GM12872 (cell line): ENCODE measurements around the gene PCBD1.

Source experiments
- TF ChIP-seq, protein P1 (sequence below): IDR thresholded peaks from 3 replicates; pipeline ENCODE4 v1.5.1; 2011; ENCODE audit warnings: low read depth, mild to moderate bottlenecking, low read length, moderate library complexity; ENCODE audit not compliant: insufficient read depth

PCBD1 gene

DNA sequence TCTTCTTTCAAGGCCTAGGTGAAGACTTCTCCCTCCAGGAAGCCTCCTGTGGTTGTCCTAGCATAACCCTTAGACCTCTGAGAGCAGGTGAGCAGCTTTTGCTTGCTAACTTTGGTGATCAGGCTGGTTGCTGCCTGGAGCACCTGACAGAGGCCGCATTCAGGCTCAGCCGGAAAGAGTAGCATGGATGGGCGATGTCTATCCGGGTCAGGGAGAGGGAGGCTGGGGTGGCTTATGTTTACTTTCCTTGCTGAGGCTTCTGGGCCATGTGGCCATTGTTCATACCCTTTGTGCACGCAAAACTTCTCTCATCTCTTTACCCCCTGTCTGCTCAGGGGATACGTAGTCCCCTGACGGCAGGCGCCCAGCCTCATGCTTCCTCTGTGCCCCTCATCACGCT lies 27.4 kb upstream of the PCBD1 start:
- TF ChIP-seq, protein P1, sequence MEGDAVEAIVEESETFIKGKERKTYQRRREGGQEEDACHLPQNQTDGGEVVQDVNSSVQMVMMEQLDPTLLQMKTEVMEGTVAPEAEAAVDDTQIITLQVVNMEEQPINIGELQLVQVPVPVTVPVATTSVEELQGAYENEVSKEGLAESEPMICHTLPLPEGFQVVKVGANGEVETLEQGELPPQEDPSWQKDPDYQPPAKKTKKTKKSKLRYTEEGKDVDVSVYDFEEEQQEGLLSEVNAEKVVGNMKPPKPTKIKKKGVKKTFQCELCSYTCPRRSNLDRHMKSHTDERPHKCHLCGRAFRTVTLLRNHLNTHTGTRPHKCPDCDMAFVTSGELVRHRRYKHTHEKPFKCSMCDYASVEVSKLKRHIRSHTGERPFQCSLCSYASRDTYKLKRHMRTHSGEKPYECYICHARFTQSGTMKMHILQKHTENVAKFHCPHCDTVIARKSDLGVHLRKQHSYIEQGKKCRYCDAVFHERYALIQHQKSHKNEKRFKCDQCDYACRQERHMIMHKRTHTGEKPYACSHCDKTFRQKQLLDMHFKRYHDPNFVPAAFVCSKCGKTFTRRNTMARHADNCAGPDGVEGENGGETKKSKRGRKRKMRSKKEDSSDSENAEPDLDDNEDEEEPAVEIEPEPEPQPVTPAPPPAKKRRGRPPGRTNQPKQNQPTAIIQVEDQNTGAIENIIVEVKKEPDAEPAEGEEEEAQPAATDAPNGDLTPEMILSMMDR = no peak

DNA sequence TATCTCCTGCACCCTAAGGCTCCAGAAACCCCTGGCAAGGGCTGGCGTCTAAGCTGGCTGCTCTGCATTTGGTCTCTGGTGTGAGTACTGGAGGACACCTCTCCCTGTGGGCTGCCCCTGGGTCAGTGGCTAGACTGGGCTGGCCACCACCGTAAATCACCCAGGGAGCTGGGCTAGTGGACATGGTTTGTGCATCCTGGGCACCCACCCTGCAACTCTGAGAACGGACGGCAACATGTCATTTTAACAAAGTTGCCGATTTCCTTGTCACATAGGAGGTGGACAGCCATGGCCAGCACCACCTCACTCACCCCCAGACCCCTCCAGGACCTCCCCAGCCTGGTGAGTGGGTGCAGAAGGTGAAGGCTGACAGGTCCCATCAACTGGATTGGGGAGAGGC lies 26.8 kb upstream of the PCBD1 start:
- TF ChIP-seq, protein P1 = no peak

DNA sequence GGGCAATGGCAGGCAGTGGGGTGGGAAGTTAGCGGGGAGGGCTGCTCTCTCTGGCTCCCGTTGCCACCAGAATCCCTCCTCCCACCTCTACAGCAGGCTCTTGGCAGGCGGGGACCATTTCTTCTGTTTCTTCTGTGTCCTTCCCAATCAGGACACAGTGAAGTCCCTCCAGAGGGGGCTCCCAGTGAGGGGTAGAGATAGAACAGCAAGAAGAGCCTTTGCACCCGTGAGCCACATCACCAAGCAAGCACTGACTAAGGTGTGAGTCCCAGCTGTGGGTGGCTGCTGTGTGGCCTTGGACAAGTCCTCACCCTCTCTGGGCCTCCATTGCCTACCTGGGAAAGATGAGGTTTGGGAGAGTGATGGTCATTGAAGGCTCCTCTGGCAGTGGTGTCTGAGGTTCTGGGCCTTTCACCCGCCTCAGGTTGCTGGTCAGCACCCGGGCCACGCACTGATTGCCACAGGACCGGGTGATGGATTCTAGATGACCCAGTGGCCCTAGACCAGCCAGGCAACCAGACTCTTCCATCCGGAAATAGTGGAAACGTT lies 26.0 kb upstream of the PCBD1 start:
- TF ChIP-seq, protein P1 = no peak

DNA sequence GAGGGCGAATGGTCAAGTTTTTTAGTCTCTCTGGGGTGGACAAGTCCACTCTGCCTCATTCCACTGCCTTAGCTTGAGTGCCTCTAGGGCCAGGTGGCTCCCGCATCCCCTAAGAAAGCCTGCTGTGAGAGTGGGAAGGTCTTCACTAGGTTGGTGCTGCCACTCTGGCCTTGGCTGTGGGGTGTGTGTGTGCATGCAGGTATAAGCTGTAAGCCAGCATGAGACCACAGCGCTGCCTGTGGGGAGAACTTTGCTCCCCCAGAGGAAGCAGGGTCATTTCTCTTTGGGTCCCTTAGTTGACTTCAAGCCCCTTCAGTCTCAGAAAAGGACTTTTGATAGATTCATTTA lies 25.5 kb upstream of the PCBD1 start:
- TF ChIP-seq, protein P1 = no peak

DNA sequence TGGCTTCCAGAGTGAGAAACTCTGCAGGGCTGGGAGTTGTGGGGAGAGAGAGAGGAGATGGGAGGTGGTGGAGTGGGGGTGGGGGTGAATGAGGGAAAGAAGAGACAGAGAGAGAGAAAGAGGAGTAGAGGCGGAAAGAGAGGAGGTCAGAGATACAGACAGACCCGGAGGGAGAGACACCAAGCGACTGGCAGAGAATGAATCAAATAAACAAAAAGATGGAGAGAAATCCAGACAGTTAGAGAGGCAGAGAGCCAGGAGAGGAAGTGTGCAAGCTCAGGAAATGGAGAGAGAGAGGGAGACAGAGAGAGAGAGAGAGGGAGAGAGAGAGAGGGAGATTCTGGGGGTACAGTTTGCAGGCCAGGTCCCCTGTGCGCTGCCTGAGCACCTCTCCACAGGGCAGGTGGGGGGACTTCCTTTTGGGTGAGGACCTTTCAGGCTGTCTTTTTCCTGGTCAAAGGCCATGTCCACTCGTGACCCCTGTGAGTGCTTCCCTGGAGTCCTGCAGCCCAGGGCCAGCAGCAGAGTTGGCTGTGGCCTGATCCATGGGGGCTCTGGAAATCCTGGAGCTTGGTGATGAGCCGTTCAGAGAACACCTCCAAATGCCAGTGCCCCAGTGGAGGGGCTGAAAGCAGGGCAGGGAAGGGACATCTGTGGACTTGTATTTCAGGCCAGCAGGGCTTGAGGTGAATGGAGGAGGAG lies 25.0 kb upstream of the PCBD1 start:
- TF ChIP-seq, protein P1 = no peak

DNA sequence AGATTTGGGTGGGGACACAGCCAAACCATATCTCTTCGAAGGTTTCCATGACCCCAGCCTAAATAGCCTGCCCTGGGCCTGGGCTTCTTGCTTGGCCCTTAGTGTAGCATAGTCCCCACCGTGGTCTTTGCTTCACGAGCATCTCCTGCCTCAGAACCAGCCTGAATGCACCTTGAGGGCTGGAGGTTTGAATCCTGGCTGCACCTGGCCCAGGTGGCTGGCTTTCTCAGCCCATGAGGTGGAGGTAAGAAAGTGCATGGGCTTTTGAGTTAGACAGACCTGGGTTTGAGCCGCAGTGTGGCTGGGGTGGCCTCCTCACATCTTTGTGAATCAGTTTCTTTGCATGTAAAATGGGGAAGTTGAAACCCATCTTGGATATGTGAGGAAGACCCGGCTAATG lies 24.2 kb upstream of the PCBD1 start:
- TF ChIP-seq, protein P1 = no peak

DNA sequence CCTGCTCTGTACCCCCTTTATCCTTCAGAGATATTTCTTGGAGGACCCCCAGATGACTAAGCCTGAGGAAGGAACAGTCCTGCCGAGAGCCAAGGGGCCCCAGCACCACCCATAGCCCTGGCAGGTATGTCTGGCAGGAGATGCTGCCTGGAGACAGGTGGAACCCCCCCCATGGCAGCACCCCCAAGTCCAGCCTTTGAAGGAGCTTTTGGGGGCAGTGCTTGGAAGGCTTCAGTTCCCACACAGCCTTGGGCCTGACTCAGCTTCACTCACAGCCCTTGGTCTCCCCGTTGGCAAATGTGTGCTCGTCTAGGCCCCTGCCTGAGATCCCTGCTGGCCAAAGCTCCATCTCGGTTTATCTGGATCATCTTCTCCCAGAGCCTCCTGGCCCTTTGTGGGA lies 23.0 kb upstream of the PCBD1 start:
- TF ChIP-seq, protein P1 = no peak
